HG02981 (cell line): ENCODE data around the gene EEPD1.

Experiments
- ATAC-seq: cut with Tn5 transposase; IDR thresholded peaks from one replicate; pipeline ENCODE4 v1.9.1; 2021; ENCODE audit warnings: mild to moderate bottlenecking, moderate library complexity; ENCODE audit not compliant: unreplicated experiment

EEPD1 gene

DNA sequence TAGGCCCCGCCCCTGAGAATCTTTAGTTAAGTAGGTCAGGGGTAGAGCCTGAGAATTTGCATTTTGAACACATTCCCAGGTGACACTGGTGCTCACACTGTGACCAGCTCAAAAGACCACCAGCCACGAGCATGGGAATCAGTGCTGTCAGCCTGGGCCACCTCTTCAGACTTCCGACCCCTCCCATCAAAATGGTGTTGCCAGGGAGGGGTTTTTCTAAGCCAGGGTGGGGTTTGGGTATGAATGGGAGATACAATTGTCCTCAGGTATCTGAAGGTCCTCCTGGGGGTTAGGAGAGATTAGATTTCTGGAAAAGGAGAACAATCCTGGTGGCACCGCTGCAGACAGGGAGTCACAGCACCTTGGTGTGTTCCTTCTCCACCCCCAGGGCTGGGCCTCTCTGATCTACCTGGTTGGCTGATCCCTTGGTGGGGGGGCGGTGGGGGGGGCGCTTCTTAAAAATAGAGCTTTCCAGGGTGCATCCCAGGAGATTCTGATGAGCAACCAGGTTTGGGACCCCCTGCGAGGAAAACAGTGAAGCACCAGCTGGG is 125.1 kb downstream of the EEPD1 start:
- no peak for ATAC-seq

DNA sequence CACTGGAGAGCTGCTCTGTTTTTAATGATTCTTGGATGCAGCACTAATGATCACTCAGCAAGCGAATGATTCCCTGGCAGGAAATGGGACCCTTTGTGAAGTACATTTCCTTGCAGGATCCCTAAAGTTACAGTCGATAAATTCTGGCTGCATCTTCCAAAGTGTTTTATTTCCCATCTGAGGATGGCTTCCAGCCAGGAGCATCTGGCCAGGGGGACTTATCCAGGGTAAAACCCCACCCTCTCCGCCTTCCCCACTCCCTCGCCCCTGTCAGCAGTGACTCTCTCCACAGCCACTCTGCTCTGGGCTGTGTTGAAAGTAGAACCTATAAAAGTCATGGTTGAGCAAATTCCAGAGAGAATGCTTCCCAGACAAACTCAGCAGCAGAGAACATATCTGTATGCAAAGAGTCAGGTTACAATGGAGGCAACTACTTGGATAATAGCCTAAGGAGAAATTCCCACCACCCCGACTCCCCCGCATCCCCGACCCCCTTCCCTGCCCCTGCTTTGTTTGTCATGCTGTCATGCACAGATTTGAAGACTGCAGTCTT is 125.6 kb downstream of the EEPD1 start:
- ATAC-seq, result no peak

DNA sequence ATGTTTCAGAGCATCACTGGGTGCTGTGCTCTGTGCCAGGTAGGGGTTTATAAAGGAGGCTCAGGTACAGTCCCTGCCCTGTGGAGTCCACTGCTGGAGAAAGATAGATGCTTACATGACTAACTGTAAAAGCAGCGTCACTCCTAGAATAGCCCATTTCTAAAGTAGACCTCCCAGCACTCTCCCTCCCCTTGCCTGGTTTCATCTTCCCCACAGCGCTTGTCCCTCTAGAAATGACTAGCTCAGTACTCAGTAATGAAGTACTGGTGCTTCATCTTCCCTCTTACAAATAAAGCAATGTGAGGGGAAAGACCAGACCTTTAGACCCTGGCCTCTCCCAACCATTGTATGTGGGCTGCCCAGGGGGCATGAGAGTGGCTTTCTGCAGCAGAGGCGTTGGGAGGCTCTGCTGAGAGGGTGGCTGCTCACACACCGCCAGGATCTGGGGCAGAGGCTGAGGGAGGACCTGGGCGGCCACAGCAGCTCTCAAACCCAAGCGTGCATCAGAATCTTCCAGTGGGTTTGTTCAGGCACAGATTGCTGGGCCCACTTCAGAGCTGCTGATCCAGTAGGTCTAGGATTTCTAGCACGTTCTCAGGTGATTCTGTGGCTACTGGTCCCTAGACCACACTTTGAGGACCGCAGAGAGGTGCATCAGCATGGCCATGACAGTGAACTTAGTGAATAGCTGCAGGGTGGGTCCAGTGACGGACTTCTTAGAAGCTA is 126.3 kb downstream of the EEPD1 start:
- peak; percentile 78 for ATAC-seq

DNA sequence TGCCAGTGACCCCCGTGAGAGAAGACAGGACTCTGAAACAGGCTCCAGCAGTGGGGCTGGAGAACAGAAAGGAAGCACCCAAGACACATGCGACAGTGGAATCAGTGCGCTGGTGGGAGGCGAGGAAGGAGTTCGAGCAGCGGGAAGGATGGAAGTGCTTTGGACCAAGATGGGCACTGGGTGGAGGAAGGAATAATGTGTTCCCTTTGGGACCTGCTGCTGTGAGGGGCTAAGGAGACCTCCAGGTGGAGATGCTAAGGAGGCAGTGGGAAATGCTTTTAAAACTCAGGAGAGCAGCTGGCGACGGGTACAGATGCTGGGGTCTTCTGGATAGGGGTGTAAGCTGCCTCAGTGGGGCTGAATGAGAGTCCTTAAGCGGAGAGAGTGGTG is 126.9 kb downstream of the EEPD1 start:
- no peak for ATAC-seq

DNA sequence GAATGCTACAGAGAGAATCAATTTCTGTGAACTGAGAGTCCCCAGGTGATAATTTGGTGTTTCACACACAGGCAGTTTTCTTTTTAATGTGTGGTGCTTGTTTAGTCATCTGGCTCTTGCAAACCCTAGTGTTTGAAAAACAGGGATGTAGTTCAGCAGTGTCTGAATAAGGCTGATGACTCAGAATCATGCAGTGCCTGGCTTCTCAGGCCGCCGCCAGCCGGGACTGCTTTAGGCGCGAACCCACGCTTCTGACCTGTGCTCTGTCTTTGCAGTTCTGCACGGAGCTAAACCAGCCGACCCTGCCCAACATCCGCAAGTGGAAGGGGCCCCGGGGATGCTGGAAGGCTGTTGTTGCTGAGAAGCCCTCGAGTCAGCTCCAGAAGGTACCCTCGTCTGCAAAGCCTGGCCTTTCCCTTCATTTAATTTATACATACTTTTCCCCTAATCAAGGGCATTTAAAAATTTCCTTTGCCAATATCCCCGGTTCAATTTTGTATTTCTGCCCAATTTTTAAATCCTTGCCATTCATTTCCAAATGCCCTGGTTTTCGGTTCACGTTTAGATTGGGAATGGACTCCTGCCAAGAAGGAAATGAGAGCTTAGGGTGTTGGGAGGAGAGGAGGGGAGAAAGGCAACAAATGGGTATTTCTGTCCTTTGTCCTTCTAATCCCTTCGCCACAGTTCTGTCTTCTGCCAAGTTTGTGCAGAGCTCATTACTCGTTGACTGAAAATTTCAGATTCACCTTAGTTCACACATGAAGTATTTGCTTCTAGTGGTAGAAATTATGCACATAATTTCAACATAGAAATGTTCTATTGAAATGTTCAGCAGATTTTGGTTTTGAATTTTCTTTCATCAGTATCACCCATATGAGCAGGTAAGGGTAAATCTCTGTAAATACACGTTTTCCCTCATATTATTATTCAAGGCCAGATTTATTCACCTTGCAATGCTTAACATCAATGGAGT is 128.1 kb downstream of the EEPD1 start:
- no peak for ATAC-seq

DNA sequence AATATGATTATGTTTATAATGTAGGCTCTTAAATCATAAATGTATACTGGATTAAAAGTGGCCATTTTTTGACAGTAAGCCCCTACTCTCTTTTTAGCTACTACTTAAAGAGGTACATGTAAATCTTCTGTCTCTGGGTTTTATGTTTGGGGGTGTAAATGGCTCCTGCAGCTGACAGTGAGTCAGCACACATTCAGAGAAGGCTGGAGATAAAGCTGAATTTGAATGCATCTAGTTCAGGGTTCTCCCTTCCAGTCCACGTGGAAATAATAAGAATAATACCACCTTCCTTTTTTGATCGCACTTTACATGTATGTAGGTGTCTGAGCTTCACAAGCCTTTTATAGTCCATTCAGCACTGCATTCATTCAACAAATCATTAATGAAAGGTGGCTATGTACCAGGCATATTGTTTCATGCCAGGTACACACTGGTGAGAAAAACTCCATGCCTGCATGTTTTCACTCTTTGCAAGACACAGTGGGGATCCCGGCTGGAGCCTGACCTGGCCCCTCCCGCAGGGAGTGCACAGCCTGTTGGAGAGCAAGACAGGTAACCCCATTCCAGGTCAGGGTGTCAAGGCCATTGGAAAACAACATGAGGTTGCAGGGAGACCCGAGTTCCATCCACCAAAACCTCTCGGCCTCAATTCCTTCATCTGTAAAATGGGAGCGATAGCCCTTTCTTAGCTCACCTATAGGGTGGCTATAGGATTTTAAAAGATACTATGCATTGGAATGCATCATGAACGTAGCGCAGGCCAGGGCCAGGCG is 129.1 kb downstream of the EEPD1 start:
- no peak for ATAC-seq

DNA sequence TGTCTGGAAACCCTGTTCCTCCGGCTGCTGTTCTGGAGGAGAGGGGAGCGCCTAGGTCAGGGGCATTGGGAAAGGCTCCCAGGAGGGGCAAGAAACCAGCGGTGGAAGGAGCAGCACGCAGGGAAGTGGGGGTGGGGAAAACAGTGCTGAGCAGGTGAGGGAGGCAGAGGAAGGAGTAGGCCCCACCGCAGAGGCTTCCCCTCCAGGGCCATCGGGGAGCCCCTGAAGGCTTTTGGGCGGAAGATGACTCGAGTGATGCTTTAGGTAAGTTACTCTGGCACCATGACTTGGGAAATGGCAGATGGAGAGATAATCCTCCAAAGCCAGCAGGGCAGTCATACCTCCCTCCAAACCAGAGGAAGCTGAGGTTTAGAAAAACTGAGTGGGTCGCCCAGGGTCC is 130.1 kb downstream of the EEPD1 start:
- no peak for ATAC-seq

DNA sequence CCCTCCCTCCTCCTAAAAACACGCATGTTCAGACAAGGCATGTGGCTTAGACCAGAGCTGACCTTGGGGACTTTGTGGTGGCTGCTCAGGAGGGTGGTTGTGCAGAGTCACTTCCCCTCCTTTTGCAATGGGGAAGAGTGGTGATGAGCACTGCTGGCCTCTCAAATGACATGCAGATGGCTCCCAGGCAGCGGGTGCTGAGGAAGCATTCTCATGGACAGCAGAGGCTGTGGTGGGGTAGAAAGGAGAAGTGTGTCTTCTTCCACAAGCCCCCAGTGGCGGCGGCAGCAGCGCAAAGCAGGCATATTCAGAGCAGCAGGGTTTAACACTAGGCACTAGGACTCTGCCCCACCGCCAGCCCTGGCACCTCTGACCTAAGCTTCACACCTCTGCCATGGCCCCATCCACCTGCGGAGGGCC is 130.7 kb downstream of the EEPD1 start:
- peak; percentile 51 for ATAC-seq

DNA sequence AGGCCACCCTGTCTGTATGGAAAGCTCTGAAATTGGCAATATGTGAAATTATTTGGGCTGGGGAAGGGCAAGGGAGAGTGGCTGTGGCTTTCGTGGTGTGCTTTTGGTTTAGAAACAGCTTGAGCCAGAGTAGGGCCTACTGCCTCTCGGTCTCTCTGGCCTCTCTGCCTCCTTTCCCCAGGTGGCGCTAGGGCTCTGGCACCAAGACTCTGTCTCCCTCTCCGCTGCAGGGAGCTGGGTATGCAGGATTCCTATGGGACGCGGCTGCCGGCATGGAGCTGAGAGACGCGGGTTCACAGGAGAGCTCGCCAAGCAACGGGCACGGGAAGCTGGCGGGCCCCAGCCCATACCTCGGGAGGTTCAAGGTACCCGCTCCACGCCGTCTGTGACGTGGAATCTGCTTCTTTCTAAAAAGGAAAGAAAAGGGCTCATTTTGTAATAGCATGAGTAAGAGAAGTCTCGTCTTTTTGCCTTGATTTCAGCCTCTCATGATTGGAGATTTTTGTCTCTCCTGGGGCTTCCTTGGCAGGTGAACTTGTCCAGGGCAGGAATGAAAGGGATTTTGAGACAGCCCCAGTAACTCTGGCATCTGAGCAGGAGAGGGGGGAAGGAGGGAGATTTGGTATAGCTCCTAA is 131.5 kb downstream of the EEPD1 start:
- no peak for ATAC-seq

DNA sequence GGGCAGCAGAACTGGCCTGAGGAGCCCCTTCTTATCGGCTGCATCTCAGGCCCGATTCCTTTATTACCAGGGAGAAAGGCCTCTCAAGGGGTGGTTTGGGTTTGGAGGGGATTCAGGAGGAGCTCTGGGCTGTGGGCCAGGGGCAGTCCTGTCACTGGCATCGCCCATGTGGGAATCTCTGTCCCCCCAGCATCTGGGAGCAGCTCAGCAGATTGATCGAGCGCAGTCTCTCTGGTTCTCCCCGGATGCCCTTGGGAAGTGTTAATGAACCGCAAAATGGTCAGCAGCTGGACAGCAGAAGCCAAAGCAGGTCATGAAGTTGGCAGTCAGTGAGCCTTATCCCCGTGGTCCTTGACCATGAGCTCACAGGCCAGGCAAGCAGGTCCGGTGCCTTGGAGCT is 132.2 kb downstream of the EEPD1 start:
- no peak for ATAC-seq

DNA sequence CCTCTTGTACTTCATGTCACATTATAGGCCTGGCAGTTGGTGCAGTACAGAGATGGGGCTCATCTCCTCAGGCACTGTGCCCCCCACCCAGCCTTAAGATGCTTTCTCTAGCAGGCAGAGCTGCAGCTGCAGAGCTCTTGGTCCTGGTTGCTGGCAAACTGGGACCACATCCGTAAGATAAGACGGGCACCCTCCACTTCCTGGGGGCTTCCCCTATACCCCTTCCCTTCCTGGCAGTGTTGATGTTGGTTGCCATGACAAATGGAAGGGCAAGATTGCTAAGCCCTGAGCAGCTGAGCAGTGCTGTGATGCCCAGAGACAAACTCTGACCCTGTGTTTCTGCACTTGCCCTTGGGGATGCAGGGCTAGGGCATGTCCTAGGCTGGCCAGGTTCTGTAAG is 133.2 kb downstream of the EEPD1 start:
- no peak for ATAC-seq

DNA sequence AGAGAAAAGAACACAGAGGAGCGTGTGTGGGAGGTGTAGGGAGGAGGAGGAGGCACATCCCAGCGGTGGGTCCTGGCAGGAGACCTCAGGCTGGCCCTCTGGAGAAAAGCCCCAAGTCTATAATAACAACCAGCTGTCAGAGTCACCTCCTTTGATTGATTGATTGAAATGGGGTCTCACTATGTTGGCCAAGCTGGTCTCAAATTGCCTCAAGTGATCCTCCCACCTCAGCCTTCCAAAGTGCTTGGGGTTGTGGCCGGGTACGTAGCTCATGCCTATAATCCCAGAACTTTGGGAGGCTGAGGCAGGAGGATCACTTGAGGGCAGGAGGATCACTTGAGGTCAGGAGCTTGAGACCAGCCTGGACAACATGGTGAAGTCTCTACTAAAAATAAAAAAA is 133.6 kb downstream of the EEPD1 start:
- no peak for ATAC-seq

DNA sequence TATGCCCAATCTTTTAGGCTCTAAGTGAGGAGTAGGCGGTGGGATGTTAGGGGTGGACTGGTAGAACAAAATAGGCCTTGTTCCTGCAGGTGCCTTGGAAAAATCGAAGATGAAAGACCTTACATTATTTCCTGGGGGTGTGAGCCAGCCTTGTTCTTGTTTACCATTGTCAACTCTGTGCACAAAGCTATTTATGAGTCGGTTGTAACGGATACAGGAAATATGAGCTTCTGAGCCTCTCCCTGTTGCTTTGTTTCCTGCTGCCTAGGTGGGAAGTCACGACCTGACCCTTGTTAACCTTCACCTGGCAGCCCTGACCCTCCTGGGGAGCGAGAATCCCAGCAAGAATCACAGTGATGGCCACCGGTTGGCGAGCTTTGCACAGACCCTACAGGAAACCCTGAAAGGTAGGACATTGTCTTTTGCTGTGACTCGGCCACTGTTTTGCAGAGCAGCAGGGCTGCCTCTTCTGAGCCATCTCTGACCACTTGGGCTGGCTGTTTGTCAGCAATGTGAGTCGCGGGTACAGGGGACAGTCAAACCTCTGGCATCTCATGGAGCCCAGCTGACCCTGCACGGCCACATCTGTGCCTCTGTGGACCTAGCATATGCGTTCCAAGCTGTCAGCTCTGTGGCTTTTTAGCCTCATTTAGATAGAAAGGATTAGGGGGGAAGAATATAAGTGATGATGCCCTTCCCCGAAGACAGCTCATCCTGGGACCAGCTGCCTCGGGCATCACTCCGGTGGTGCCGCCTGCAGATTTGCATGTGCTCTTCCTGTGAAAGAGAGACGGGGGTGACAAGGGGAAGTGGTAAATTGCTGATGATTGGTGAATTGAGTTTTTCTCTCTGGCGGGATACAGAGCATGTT is 134.6 kb downstream of the EEPD1 start:
- ATAC-seq, result no peak

DNA sequence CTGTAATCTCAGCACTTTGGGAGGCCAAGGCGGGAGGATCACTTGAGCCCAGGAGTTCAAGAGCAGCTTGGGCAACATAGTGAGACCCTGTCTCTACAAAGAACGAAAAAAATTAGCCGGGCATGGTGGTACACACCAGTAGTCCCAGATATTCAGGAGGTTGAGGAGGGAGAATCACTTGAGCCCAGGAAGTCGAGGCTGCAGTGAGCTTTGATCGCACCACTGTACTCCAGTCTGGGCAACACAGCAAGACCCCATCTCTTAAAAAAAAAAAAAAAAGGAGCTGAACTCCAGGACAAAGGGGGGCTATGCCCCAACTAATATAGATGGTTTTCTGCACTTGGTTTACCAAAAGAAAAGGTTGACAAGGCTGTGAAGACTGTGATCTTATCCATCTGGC is 135.4 kb downstream of the EEPD1 start:
- no peak for ATAC-seq

DNA sequence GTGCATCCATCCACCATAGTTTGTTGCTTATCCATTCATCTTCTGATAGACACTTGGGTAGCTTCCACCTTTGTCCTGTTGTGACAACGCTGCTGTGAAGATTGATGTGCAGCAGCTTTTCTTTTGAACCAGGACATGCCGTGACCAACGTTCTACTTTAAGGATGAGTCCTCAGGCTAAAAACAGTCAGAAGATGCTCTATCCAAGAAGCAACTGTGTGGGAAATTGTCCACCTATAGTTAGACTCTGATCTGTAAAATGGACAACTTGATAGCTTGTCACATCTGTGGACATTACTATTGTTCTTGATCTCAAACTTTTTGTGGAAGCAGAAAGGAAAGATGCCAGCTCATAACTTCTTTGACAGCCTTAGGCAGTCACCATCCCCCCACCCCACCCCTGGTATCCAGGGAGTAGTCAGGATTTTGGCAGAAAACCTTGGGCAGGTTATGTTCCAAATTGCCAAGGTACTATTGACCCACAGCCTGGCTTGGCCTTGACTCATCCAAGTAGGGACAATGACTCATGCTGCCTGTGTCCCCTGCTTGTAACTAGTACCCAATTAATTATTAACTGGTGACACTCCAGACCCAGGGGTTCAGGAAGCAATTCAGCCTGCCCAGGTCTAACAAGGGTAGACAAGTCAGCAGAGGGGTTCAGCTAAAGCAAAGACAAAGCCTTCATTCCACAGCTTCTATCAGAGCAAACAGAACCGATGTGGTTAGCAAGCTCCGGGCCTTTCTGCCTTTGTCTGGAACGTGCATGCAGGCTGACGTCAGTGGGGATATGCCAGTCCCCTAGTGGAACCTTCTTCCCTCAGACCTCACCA is 137.0 kb downstream of the EEPD1 start:
- ATAC-seq, result peak; percentile 35

DNA sequence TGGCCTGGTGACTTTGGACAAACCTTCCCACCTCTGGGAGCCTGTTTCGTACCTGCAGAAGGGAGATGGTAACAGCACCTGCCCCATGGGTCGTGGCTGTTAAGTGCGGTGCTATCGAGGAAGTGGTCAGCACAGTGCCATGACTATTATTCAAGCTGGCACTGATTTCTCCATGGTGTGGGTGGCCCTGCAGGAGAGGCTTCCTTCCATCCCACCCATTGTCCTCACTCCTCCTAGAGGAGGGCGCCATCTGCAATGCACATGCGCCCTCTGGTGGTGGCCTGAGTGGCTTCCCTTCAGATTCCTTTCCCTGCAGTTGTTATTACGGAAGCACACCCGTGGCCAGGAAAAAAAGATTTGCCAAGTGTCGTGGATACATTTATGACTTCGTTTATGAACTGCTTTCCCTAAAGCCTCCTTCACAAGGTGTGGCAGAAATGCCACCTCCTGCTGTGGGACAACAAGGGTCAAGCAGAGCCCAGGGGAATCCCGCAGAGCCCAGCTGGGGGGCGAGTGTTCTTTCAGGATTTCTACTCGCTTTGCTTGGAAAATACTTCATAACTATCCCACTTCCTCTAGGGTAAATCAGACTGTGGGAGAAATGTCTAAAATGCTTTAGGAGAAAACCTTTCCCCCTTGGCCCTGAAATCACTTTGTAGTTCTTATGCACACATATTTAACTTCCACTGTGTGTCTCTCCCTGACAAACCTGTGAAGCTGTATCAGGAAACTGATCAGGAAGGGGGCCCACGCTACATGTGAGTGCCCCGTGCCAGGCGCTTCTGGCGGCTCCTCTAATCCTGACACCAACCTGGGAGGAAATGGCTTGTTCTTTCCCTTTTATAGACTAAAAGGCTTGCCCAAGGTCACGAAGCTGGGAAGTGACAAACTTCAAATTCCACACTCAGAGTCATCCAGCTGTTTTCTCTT is 138.6 kb downstream of the EEPD1 start:
- no peak for ATAC-seq

DNA sequence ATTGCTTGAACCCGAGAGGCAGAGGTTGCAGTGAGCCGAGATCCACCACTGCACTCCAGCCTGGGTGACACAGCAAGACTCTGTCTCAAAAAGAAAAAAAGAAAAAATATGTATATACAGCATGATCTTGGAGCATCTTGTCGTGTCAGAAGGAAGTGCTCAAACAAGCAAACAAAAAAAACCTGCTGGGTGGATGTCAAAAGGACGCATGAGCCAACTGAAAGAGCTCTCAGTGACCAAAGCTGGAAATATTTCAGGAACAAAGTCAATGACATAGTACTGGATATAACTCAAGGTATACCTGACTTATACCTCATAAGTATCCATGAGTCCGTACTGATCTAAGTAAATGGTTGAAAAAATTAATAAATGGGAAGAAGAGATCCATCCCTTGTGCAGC is 142.0 kb downstream of the EEPD1 start:
- no peak for ATAC-seq
